Astrocyte (in vitro differentiated cells and primary cell): ENCODE measurements around the gene CLCN5. TPM values are rescaled to one million over a fixed set of nuclear protein-coding genes. Genes with fewer than 3 reads are reported as not detected.

Source experiments
- DNase-seq: peaks from one replicate; pipeline ENCODE4 v3.0.0-alpha.2; 2010; ENCODE audit warnings: low read depth
- FAIRE-seq: peaks from 2 replicates; lab custom pipeline; 2011; peaks lifted over from hg19 to GRCh38; lab: Jason Lieb, UNC
- H2AFZ ChIP-seq: 2 replicates; pipeline ENCODE4 v1.6.0; 2012; ENCODE audit warnings: low read depth, low read length, inconsistent platforms
- H3K27ac ChIP-seq: 2 replicates; pipeline ENCODE4 v1.5.1; 2011; ENCODE audit warnings: low read depth, low read length, inconsistent platforms
- H3K27me3 ChIP-seq: 2 replicates; pipeline ENCODE4 v1.6.0; 2011; ENCODE audit warnings: low read length, inconsistent platforms; ENCODE audit not compliant: insufficient read depth
- H3K36me3 ChIP-seq: 2 replicates; pipeline ENCODE4 v1.5.1; 2011; ENCODE audit warnings: low read length, inconsistent platforms; ENCODE audit not compliant: insufficient read depth
- H3K4me1 ChIP-seq: 2 replicates; pipeline ENCODE4 v1.5.1; 2011; ENCODE audit warnings: low read length, inconsistent platforms; ENCODE audit not compliant: insufficient read depth
- H3K4me2 ChIP-seq: 2 replicates; pipeline ENCODE4 v1.6.0; 2012; ENCODE audit warnings: low read length, inconsistent platforms
- H3K4me3 ChIP-seq: 2 replicates; pipeline ENCODE4 v1.5.1; 2011; ENCODE audit warnings: low read depth, mild to moderate bottlenecking, low read length, inconsistent platforms; ENCODE audit not compliant: insufficient read depth
- H3K79me2 ChIP-seq: 2 replicates; pipeline ENCODE4 v1.6.0; 2012; ENCODE audit warnings: mild to moderate bottlenecking, low read length, inconsistent platforms; ENCODE audit not compliant: insufficient read depth
- H3K9ac ChIP-seq: 2 replicates; pipeline ENCODE4 v1.6.0; 2012; ENCODE audit warnings: mild to moderate bottlenecking, low read length, inconsistent platforms
- H3K9me3 ChIP-seq: 2 replicates; pipeline ENCODE4 v1.5.1; 2012; ENCODE audit warnings: low read depth, mild to moderate bottlenecking, low read length, inconsistent platforms; ENCODE audit not compliant: insufficient read depth
- H4K20me1 ChIP-seq: 2 replicates; pipeline ENCODE4 v1.6.0; 2012; ENCODE audit warnings: low read length, inconsistent platforms; ENCODE audit not compliant: insufficient read depth
- H3K27ac Mint-ChIP-seq: one replicate; pipeline ENCODE4 v1.8.0; 2021; ENCODE audit warnings: mild to moderate bottlenecking, mixed read lengths; ENCODE audit not compliant: unreplicated experiment
- H3K27me3 Mint-ChIP-seq: one replicate; pipeline ENCODE4 v1.8.0; 2021; ENCODE audit warnings: low read depth, mixed read lengths; ENCODE audit not compliant: unreplicated experiment
- H3K36me3 Mint-ChIP-seq: one replicate; pipeline ENCODE4 v1.8.0; 2021; ENCODE audit warnings: low read depth, mixed read lengths; ENCODE audit not compliant: unreplicated experiment
- H3K4me1 Mint-ChIP-seq: one replicate; pipeline ENCODE4 v1.8.0; 2021; ENCODE audit warnings: low read depth, mixed read lengths; ENCODE audit not compliant: unreplicated experiment
- H3K4me3 Mint-ChIP-seq: one replicate; pipeline ENCODE4 v1.8.0; 2021; ENCODE audit warnings: mild to moderate bottlenecking, moderate library complexity, mixed read lengths; ENCODE audit not compliant: unreplicated experiment
- H3K9me3 Mint-ChIP-seq: one replicate; pipeline ENCODE4 v1.8.0; 2021; ENCODE audit warnings: mild to moderate bottlenecking, mixed read lengths; ENCODE audit not compliant: unreplicated experiment
- CTCF ChIP-seq: IDR thresholded peaks from 2 replicates; pipeline ENCODE4 v1.5.1; 2011; ENCODE audit warnings: low read depth, mild to moderate bottlenecking, inconsistent platforms, low read length, moderate library complexity; ENCODE audit not compliant: insufficient read depth
- EZH2 ChIP-seq: IDR thresholded peaks from 2 replicates; pipeline ENCODE4 v1.6.1; 2012; ENCODE audit warnings: mild to moderate bottlenecking, low read length, inconsistent platforms; ENCODE audit not compliant: insufficient read depth
- total RNA-seq: library from RNA; stranded (reverse); gene quantifications from 2 replicates; pipeline ENCODE4 v1.2.1, GENCODE V29; 2021

Gene CLCN5
- total RNA-seq, 1 donor from 2014 or later: 16.7 TPM

GRCh38 chrX:50067435-50068284, 145.3 kb downstream of the CLCN5 start:
- FAIRE-seq: no peak
- no peak overlapping the region for H3K4me3 ChIP-seq
- peak; percentile 22 for DNase-seq
- Mint-ChIP-seq H3K4me3 (peak overlapping the region; percentile 64), H3K27me3 (no peaks in the 10 kb centered on the region), H3K27ac (peak overlapping the region; percentile 88), H3K36me3 (no peaks in the 10 kb centered on the region), H3K9me3 (no peaks in the 10 kb centered on the region), H3K4me1 (peaks cover 10% of the 10 kb centered on the region)
- peak overlapping the region; percentile 78 for H3K4me2 ChIP-seq
- no peaks in the 10 kb centered on the region for H3K36me3 ChIP-seq
- H3K27me3 ChIP-seq: no peaks in the 10 kb centered on the region
- no peaks in the 10 kb centered on the region for H4K20me1 ChIP-seq
- no peaks in the 10 kb centered on the region for H3K9me3 ChIP-seq
- TF ChIP-seq EZH2: no peak
- no peak for TF ChIP-seq CTCF
- H3K9ac ChIP-seq: peak overlapping the region; percentile 55
- H3K79me2 ChIP-seq: no peaks in the 10 kb centered on the region
- peak overlapping the region; percentile 31 for H3K27ac ChIP-seq
- peak overlapping the region; percentile 48 for H2AFZ ChIP-seq
- peaks cover 6% of the 10 kb centered on the region for H3K4me1 ChIP-seq

DNA sequence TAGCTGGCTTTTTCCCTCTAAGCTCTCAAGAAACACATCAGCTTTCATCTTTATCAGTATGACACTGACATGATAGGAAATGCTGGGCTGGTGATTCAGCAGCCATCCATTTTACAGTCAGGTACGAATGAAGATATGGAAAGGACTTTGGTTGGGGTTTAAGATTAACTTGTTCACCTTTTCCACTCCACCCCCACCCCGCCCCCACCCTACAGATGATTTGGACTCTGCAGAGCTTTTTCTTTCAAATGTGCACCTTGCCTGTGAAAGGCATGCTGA, 145.8 kb downstream of the CLCN5 start:
- Mint-ChIP-seq H3K9me3 (no peaks in the 10 kb centered on the region), H3K27ac (no peak overlapping the region), H3K4me3 (peak overlapping the region; percentile 27), H3K36me3 (no peaks in the 10 kb centered on the region), H3K4me1 (peaks cover 10% of the 10 kb centered on the region), H3K27me3 (no peaks in the 10 kb centered on the region)
- Histone ChIP-seq H3K4me1 (peaks cover 6% of the 10 kb centered on the region), H3K27ac (no peak overlapping the region), H3K27me3 (no peaks in the 10 kb centered on the region), H3K9ac (no peak overlapping the region), H3K79me2 (no peaks in the 10 kb centered on the region), H2AFZ (no peak overlapping the region), H4K20me1 (no peaks in the 10 kb centered on the region), H3K9me3 (no peaks in the 10 kb centered on the region), H3K36me3 (no peaks in the 10 kb centered on the region), H3K4me3 (no peak overlapping the region), H3K4me2 (peak overlapping the region; percentile 78)
- DNase-seq (no peak), FAIRE-seq (no peak)
- TF ChIP-seq EZH2 (no peak), CTCF (no peak)

GRCh38 chrX:50068893-50069292, 146.5 kb downstream of the CLCN5 start:
- Histone ChIP-seq H3K4me1 (peaks cover 6% of the 10 kb centered on the region), H3K4me2 (no peak overlapping the region), H3K79me2 (no peaks in the 10 kb centered on the region), H4K20me1 (no peaks in the 10 kb centered on the region), H2AFZ (no peak overlapping the region), H3K27me3 (no peaks in the 10 kb centered on the region), H3K9ac (no peak overlapping the region), H3K36me3 (no peaks in the 10 kb centered on the region), H3K4me3 (no peak overlapping the region), H3K27ac (no peak overlapping the region), H3K9me3 (no peaks in the 10 kb centered on the region)
- Mint-ChIP-seq H3K4me3 (peak overlapping the region; percentile 6), H3K9me3 (no peaks in the 10 kb centered on the region), H3K36me3 (no peaks in the 10 kb centered on the region), H3K27me3 (no peaks in the 10 kb centered on the region), H3K27ac (no peak overlapping the region), H3K4me1 (peaks cover 10% of the 10 kb centered on the region)
- DNase-seq (no peak), FAIRE-seq (peak; percentile 5)
- TF ChIP-seq CTCF (no peak), EZH2 (no peak)
